Fibroblast of pulmonary artery (primary cell): ENCODE results near the gene KRT82.

Experiments used
- DNase-seq: peaks from one replicate; pipeline ENCODE4 v3.0.0-alpha.2; 2010; ENCODE audit warnings: low read depth
- H3K4me3 ChIP-seq: replicated peaks from 2 replicates; pipeline ENCODE4 v1.5.1; 2011; ENCODE audit warnings: low read depth, mild to moderate bottlenecking, control low read depth, low read length, moderate library complexity
- CTCF ChIP-seq: IDR thresholded peaks from 2 replicates; pipeline ENCODE4 v1.5.1; 2011; ENCODE audit warnings: mild to moderate bottlenecking, control low read depth, low read length, inconsistent platforms; ENCODE audit errors: missing control alignments

Gene KRT82

GRCh38 chr12:52439845-52440244 lies 33.7 kb upstream of the KRT82 start:
- no peak for DNase-seq
- no peak for TF ChIP-seq CTCF

GRCh38 chr12:52439420-52439819 lies 33.3 kb upstream of the KRT82 start:
- DNase-seq = no peak
- no peak for TF ChIP-seq CTCF
- no peak overlapping the region for H3K4me3 ChIP-seq

More at GRCh38 chr12:52439845-52440244, 33.7 kb upstream of the KRT82 start:
- no peak overlapping the region for H3K4me3 ChIP-seq

- TF ChIP-seq CTCF = no peak
- no peak overlapping the region for H3K4me3 ChIP-seq
- DNase-seq = no peak
These were observed 32.5 kb upstream of the KRT82 start for GRCh38 chr12:52438305-52439301.

GRCh38 chr12:52437508-52437907 lies 31.4 kb upstream of the KRT82 start:
- H3K4me3 ChIP-seq = no peak overlapping the region
- no peak for TF ChIP-seq CTCF
- DNase-seq = no peak

- no peak for TF ChIP-seq CTCF
- no peak for DNase-seq
- no peak overlapping the region for H3K4me3 ChIP-seq
These were observed 30.8 kb upstream of the KRT82 start for GRCh38 chr12:52436828-52437474.

GRCh38 chr12:52436000-52436827 lies 30.1 kb upstream of the KRT82 start:
- no peak overlapping the region for H3K4me3 ChIP-seq
- DNase-seq = peak; percentile 66
- TF ChIP-seq CTCF = no peak
